K562 (cell line): ENCODE data around the gene TM4SF4. TPM values are rescaled to one million over a fixed set of nuclear protein-coding genes. Genes with fewer than 3 reads are reported as not detected.

Source experiments
- ATAC-seq: fragments of 200-7000 bp; cut with Tn5 transposase; 3 replicates; pipeline ENCODE4 v1.9.1; 2020; ENCODE audit warnings: moderate library complexity
- BruUV-seq: library from RNA; stranded (reverse); fragments of 400-500 nt; replicated peaks from 2 replicates; lab custom pipeline; 2021; lab: Mats Ljungman, UMichigan
- CTCF ChIA-PET: fragments of 300-600 bp; formaldehyde crosslinking; extraction: SDS; loops from one replicate; lab custom pipeline; 2021; ENCODE audit warnings: low intra/inter-chr PET ratio; lab: Yijun Ruan, JAX
- POLR2A ChIA-PET: fragments of 300-600, 350-650 bp; sonication (Branson Sonifier 250); formaldehyde crosslinking; extraction: SDS; loops from one replicate; lab custom pipeline; 2021; ENCODE audit warnings: antibody characterized with exemption, inconsistent platforms; lab: Yijun Ruan, JAX
- DNase-seq, 4 experiments: peaks; one replicate each; pipeline versions ENCODE4 v3.0.0 to v3.0.0-alpha.2; 2011 to 2018; ENCODE audit warnings: low spot score in 3 of 4, mixed read lengths in 3 of 4; ENCODE audit errors: extremely low read depth in 1 of 4
- FAIRE-seq: peaks from 2 replicates; lab custom pipeline; 2011; peaks lifted over from hg19 to GRCh38; lab: Jason Lieb, UNC
- H2AFZ ChIP-seq: 2 replicates; pipeline ENCODE4 v1.6.0; 2011; ENCODE audit warnings: low read depth, low read length, control low read depth, inconsistent platforms
- H3K27ac ChIP-seq: fragments of 200-600 bp; 3 replicates; pipeline ENCODE4 v1.8.0; 2011; ENCODE audit warnings: low read depth, mild to moderate bottlenecking, control low read depth, inconsistent platforms, low read length, moderate library complexity, mixed read lengths; ENCODE audit errors: extremely low read depth
- H3K27me3 ChIP-seq, 2 experiments: fragments of 300-600 bp in 1 of 2; 2 replicates in 1 of 2; 3 replicates in 1 of 2; pipeline versions ENCODE4 v1.6.0 to v1.8.0; 2011; ENCODE audit warnings: inconsistent platforms in 2 of 2, low read length in 2 of 2, mild to moderate bottlenecking in 1 of 2, mixed read lengths in 1 of 2, moderate library complexity in 1 of 2; ENCODE audit not compliant: control insufficient read depth in 2 of 2, insufficient read depth in 2 of 2
- H3K36me3 ChIP-seq: fragments of 300-600 bp; 3 replicates; pipeline ENCODE4 v1.8.0; 2011; ENCODE audit warnings: mild to moderate bottlenecking, low read length, inconsistent platforms; ENCODE audit not compliant: control insufficient read depth, insufficient read depth
- H3K4me1 ChIP-seq, 2 experiments: fragments of 200-600 bp in 1 of 2; replicated peaks in 1 of 2; 2 replicates in 1 of 2; 3 replicates in 1 of 2; pipeline versions ENCODE4 v1.5.1 to v1.8.0; 2011; ENCODE audit warnings: inconsistent platforms in 2 of 2, low read length in 2 of 2, mild to moderate bottlenecking in 1 of 2, mixed read lengths in 1 of 2, moderate library complexity in 1 of 2; ENCODE audit not compliant: control insufficient read depth in 2 of 2, insufficient read depth in 2 of 2
- H3K4me2 ChIP-seq: 2 replicates; pipeline ENCODE4 v1.6.1; 2011; ENCODE audit warnings: low read length, control low read depth, inconsistent platforms, mixed read lengths; ENCODE audit not compliant: insufficient read depth
- H3K4me3 ChIP-seq: fragments of 200-600 bp; sonication (generic), shearing (Covaris generic); 2 replicates; pipeline ENCODE4 v1.5.1; 2016; ENCODE audit warnings: control low read depth, inconsistent platforms
- H3K79me2 ChIP-seq: fragments of 200-600 bp; 3 replicates; pipeline ENCODE4 v1.8.0; 2011; ENCODE audit warnings: low read length, inconsistent platforms; ENCODE audit not compliant: control insufficient read depth, insufficient read depth
- H3K9ac ChIP-seq, 2 experiments: 2 replicates each; pipeline versions ENCODE4 v1.6.0 to v1.6.1; 2011; ENCODE audit warnings: low read depth in 2 of 2, low read length in 2 of 2, control low read depth in 1 of 2, inconsistent platforms in 1 of 2, mild to moderate bottlenecking in 1 of 2, mixed read lengths in 1 of 2; ENCODE audit not compliant: insufficient read depth in 1 of 2
- H3K9me1 ChIP-seq: one replicate; pipeline ENCODE4 v1.6.0; 2011; ENCODE audit warnings: inconsistent platforms, mild to moderate bottlenecking, low read length, moderate library complexity; ENCODE audit not compliant: control insufficient read depth, insufficient read depth
- H3K9me3 ChIP-seq: replicated peaks from 2 replicates; pipeline ENCODE4 v1.5.1; 2011; ENCODE audit warnings: low read depth, low read length, inconsistent platforms; ENCODE audit not compliant: control insufficient read depth, insufficient read depth
- H4K20me1 ChIP-seq: replicated peaks from 2 replicates; pipeline ENCODE4 v1.6.1; 2011; ENCODE audit warnings: low read length, inconsistent platforms, mixed read lengths; ENCODE audit not compliant: control insufficient read depth, insufficient read depth
- CCAR2 ChIP-seq: fragments of 200-400 bp; formaldehyde crosslinking; IDR thresholded peaks from 2 replicates; pipeline ENCODE4 v1.6.1; 2017; ENCODE audit warnings: mild to moderate bottlenecking, low read depth, low read length
- IRF9 ChIP-seq: fragments of 450-650 bp; IDR thresholded peaks from 2 replicates; pipeline ENCODE4 v1.6.1; 2016; ENCODE audit warnings: missing biosample characterization, missing genetic modification characterization
- SMARCE1 ChIP-seq: fragments of 450-650 bp; IDR thresholded peaks from 2 replicates; pipeline ENCODE4 v1.7.1; 2016; ENCODE audit warnings: mild to moderate bottlenecking
- ZNF655 ChIP-seq: fragments of 250-450 bp; sonication (Bioruptor Pico); IDR thresholded peaks from 2 replicates; pipeline ENCODE4 v1.5.0; 2021
- in situ Hi-C: fragments of 300-500 bp; cut with MboI; formaldehyde crosslinking; loops from 4 replicates; pipeline ENCODE4 v1.15.0; 2018; ENCODE audit warnings: inconsistent platforms, mixed read lengths
- intact Hi-C: fragments of 100-400 bp; cut with micrococcal nuclease; formaldehyde crosslinking; loops from 2 replicates; pipeline ENCODE4 v1.14.2; 2022
- polyA plus RNA-seq, 8 experiments: library from polyadenylated mRNA; depleted of rRNA in 4 of 8; stranded (reverse) in 5 of 8; unstranded in 3 of 8; fragments of >200 nt; fragmentation: Nextera tagmentation in 2 of 8; fragmentation: Illumina TruSeq in 1 of 8; extraction: Ambion mirVana in 2 of 8; extraction: Trizol in 1 of 8; gene quantifications; 2 replicates each; pipeline versions ENCODE4 v1.2.1 to v1.2.3, GENCODE V29; 2011 to 2014; ENCODE audit warnings: inconsistent platforms in 1 of 8, missing spikeins in 1 of 8
- total RNA-seq, 7 experiments: library from RNA; depleted of rRNA in 6 of 7; stranded (reverse); fragments of >200 nt in 6 of 7; fragmentation: Illumina TruSeq in 2 of 7; extraction: Trizol in 2 of 7; gene quantifications; 2 replicates each; pipeline versions ENCODE4 v1.2.1 to v1.2.3, GENCODE V29; 2011 to 2021; ENCODE audit warnings: low replicate concordance in 1 of 7

Gene TM4SF4
- total and polyA plus RNA-seq, 9 of the 15 experiments (the other 6 are each of a cell fraction or from before 2014, with no cell fraction given) = 0.31 TPM; not detected in 8

- DNase-seq (no peak), FAIRE-seq (no peak), ATAC-seq (no peak)
- BruUV-seq = no TSS peak
- POLR2A ChIA-PET = no interaction called here
- Histone ChIP-seq H3K27me3 (peaks cover 8 to 30% of the 10 kb centered on the region in 2 experiments; a peak in 3 of 5 replicates), H3K4me2 (no peak overlapping the region), H3K4me3 (no peak overlapping the region), H4K20me1 (no peaks in the 10 kb centered on the region), H3K9ac (no peak overlapping the region), H2AFZ (no peak overlapping the region), H3K36me3 (no peaks in the 10 kb centered on the region), H3K9me3 (no peaks in the 10 kb centered on the region), H3K79me2 (no peaks in the 10 kb centered on the region), H3K27ac (no peak overlapping the region), H3K9me1 (no peaks in the 10 kb centered on the region), H3K4me1 (no peaks in the 10 kb centered on the region)
- TF ChIP-seq IRF9 (tag) (no peak), CCAR2 (no peak), ZNF655 (CRISPR knock-in tag) (no peak), SMARCE1 (no peak)
- CTCF ChIA-PET = no interaction called here
- in situ Hi-C loops (no loop called here), intact Hi-C loops (no loop called here)
These were observed 77.0 kb downstream of the TM4SF4 start for GRCh38 chr3:149551500-149551899.
